HL-60 (cell line): ENCODE data around the gene CERS2.

Experiments
- DNase-seq, 2 experiments: peaks; one replicate each; pipeline ENCODE4 v3.0.0-alpha.2; 2010 to 2020; ENCODE audit warnings: low read depth in 1 of 2, low spot score in 1 of 2
- H3K27ac ChIP-seq: fragments of 250-450 bp; sonication (Bioruptor Pico); replicated peaks from 2 replicates; pipeline ENCODE4 v1.5.1; 2020; ENCODE audit warnings: mild to moderate bottlenecking, moderate library complexity
- H3K27me3 ChIP-seq: fragments of 250-450 bp; sonication (Bioruptor Pico); 2 replicates; pipeline ENCODE4 v1.5.1; 2021; ENCODE audit warnings: mild to moderate bottlenecking, moderate library complexity; ENCODE audit not compliant: insufficient read depth, poor library complexity, severe bottlenecking
- H3K4me3 ChIP-seq: replicated peaks from 2 replicates; pipeline ENCODE4 v1.5.1; 2011; ENCODE audit warnings: mild to moderate bottlenecking, control low read depth, low read length; ENCODE audit not compliant: insufficient read depth
- CTCF ChIP-seq: IDR thresholded peaks from one replicate; pipeline ENCODE4 v1.5.1; 2011; ENCODE audit warnings: low read length, control low read depth, inconsistent platforms; ENCODE audit not compliant: insufficient read depth
- GABPA ChIP-seq: IDR thresholded peaks from 2 replicates; pipeline ENCODE4 v1.6.1; 2012; ENCODE audit warnings: low read depth
- POLR2AphosphoS5 ChIP-seq: IDR thresholded peaks from 2 replicates; pipeline ENCODE4 v1.6.1; 2012; ENCODE audit warnings: low read depth
- REST ChIP-seq: IDR thresholded peaks from 2 replicates; pipeline ENCODE4 v1.6.1; 2012; ENCODE audit warnings: low read depth; ENCODE audit not compliant: insufficient replicate concordance
- SPI1 ChIP-seq: IDR thresholded peaks from 2 replicates; pipeline ENCODE4 v1.6.1; 2012; ENCODE audit warnings: low read depth, mild to moderate bottlenecking, borderline replicate concordance

Gene CERS2

GRCh38 chr1:150955280-150955679 is 19.4 kb downstream of the CERS2 start:
- H3K27me3 ChIP-seq = no peaks in the 10 kb centered on the region
- no peak for DNase-seq
- no peak overlapping the region for H3K4me3 ChIP-seq
- no peak overlapping the region for H3K27ac ChIP-seq
- TF ChIP-seq GABPA (no peak), REST (no peak), CTCF (no peak), POLR2AphosphoS5 (no peak), SPI1 (no peak)

GRCh38 chr1:150954708-150955107 is 19.9 kb downstream of the CERS2 start:
- no peak for TF ChIP-seq REST
- no peak for TF ChIP-seq SPI1
- TF ChIP-seq CTCF = no peak
- no peak for TF ChIP-seq POLR2AphosphoS5
- TF ChIP-seq GABPA = no peak
- DNase-seq = no peak
- H3K27me3 ChIP-seq = no peaks in the 10 kb centered on the region

GRCh38 chr1:150944856-150945255 is 29.8 kb downstream of the CERS2 start:
- no peaks in the 10 kb centered on the region for H3K27me3 ChIP-seq
- TF ChIP-seq GABPA (no peak), CTCF (no peak), SPI1 (no peak), REST (no peak), POLR2AphosphoS5 (no peak)
- DNase-seq = no peak
- H3K27ac ChIP-seq = no peak overlapping the region
- no peak overlapping the region for H3K4me3 ChIP-seq

More at GRCh38 chr1:150954708-150955107, 19.9 kb downstream of the CERS2 start:
- Histone ChIP-seq H3K27ac (no peak overlapping the region), H3K4me3 (no peak overlapping the region)
